Endothelial cell of umbilical vein (primary cell): ENCODE data around the gene CBFB.

Experiments used
- FOS ChIP-seq: IDR thresholded peaks from 2 replicates; pipeline ENCODE4 v1.6.1; 2011; ENCODE audit warnings: mild to moderate bottlenecking, low read length, moderate library complexity, borderline replicate concordance; ENCODE audit not compliant: insufficient read depth
- GATA2 ChIP-seq: IDR thresholded peaks from 2 replicates; pipeline ENCODE4 v1.7.0; 2011; ENCODE audit warnings: low read depth, mild to moderate bottlenecking, moderate library complexity, mixed read lengths, low read length; ENCODE audit not compliant: insufficient read length, insufficient read depth

DNA sequence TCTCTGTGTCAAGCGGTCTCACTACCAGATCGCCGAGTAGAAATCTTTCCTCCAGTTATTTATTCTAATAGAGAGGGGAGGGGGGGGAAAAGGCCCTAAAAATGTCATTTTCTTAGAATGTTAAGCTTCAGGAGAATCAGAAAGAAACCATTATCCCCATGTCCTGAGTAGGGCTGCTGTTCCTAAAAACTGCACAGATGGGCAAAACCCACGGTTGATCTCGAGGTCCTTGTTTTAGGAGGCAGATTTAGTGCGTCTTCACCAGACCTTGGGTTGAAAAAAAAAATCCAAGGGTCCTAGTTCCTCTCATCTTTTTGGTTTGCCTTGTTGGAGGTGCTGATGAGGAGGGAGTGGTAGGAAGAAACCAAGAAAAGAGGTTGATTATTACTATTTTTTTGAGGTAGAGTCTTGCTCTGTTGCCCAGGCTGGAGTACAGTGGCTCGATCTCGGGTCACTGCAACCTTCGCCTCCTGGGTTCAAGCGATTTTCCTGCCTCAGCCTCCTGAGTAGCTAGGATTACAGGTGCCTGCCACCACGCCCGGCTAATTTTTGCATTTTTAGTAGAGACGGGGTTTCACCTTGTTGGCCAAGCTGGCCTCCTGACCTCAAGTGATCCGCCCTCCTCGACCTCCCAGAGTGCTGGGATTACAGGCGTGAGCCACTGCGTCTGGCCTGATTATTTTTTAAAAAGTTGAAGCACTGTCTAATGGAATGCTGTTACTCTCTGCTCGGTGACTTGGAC lies 1.4 kb downstream of the CBFB start:
- TF ChIP-seq GATA2 (no peak), FOS (no peak)
